Liver (tissue), 9 donors: Measurements from ENCODE around the gene DLX5. TPM values are rescaled to one million over a fixed set of nuclear protein-coding genes. Genes with fewer than 3 reads are reported as not detected.
A peak's percentile ranks its signal among the peaks of the same experiment; 100 is the strongest.

Experiments
- DNase-seq: peaks from one replicate; pipeline ENCODE4 v3.0.0-alpha.2; 2017; ENCODE audit warnings: low spot score
- H3K27ac ChIP-seq, 2 donors: one replicate each; pipeline ENCODE4 v1.7.0; 2013; ENCODE audit warnings: inconsistent platforms in 2 of 2, low read length in 2 of 2, control low read depth in 1 of 2, low read depth in 1 of 2, mild to moderate bottlenecking in 1 of 2
- H3K27me3 ChIP-seq, 4 donors: one replicate each; pipeline versions ENCODE4 v1.6.1 to v1.7.0; 2013; ENCODE audit warnings: low read length in 3 of 4, inconsistent platforms in 1 of 4, mild to moderate bottlenecking in 1 of 4, moderate library complexity in 1 of 4; ENCODE audit not compliant: control insufficient read depth in 4 of 4, insufficient read depth in 4 of 4
- H3K36me3 ChIP-seq, 4 donors: one replicate each; pipeline versions ENCODE4 v1.6.1 to v1.7.0; 2013; ENCODE audit warnings: low read length in 3 of 4, mild to moderate bottlenecking in 3 of 4, low read depth in 1 of 4, moderate library complexity in 1 of 4; ENCODE audit not compliant: control insufficient read depth in 4 of 4, insufficient read depth in 3 of 4
- H3K4me1 ChIP-seq, 4 donors: one replicate each; pipeline versions ENCODE4 v1.6.1 to v1.7.0; 2013; ENCODE audit warnings: low read length in 3 of 4, mild to moderate bottlenecking in 3 of 4, moderate library complexity in 1 of 4; ENCODE audit not compliant: control insufficient read depth in 4 of 4, insufficient read depth in 4 of 4
- H3K4me3 ChIP-seq, 3 donors: one replicate each; pipeline versions ENCODE4 v1.6.1 to v1.7.0; 2013; ENCODE audit warnings: low read length in 3 of 3, control low read depth in 1 of 3, low read depth in 1 of 3, mild to moderate bottlenecking in 1 of 3
- H3K9ac ChIP-seq, 2 donors: one replicate each; pipeline ENCODE4 v1.7.0; 2013; ENCODE audit warnings: low read length in 2 of 2, mild to moderate bottlenecking in 2 of 2, moderate library complexity in 2 of 2, control low read depth in 1 of 2, low read depth in 1 of 2
- H3K9me3 ChIP-seq, 4 donors: one replicate each; pipeline versions ENCODE4 v1.6.1 to v1.7.0; 2013; ENCODE audit warnings: low read length in 3 of 4; ENCODE audit not compliant: control insufficient read depth in 4 of 4
- ATF3 ChIP-seq: IDR thresholded peaks from 2 replicates; pipeline ENCODE4 v1.6.1; 2016; ENCODE audit warnings: antibody characterized with exemption
- CTCF ChIP-seq: fragments of 150-350 bp; IDR thresholded peaks from 2 replicates; pipeline ENCODE4 v1.5.1; 2017; ENCODE audit warnings: improper control_type of control experiment, low read depth, low read length; ENCODE audit not compliant: missing input control
- EGR1 ChIP-seq, 2 donors: IDR thresholded peaks; 2 replicates each; pipeline ENCODE4 v1.6.1; 2016 to 2018; ENCODE audit warnings: antibody characterized with exemption in 2 of 2, low read depth in 2 of 2
- FOXA1 ChIP-seq: IDR thresholded peaks from 2 replicates; pipeline ENCODE4 v1.6.1; 2016; ENCODE audit warnings: antibody characterized with exemption
- FOXA2 ChIP-seq: IDR thresholded peaks from 2 replicates; pipeline ENCODE4 v1.6.1; 2016; ENCODE audit warnings: antibody characterized with exemption
- GABPA ChIP-seq, 2 donors: IDR thresholded peaks in 1 of 2; conservative IDR thresholded peaks in 1 of 2; 2 replicates each; pipeline ENCODE4 v1.6.1; 2016; ENCODE audit warnings: antibody characterized with exemption in 2 of 2, mild to moderate bottlenecking in 1 of 2, moderate library complexity in 1 of 2
- HNF4A ChIP-seq, 2 donors: conservative IDR thresholded peaks; 2 replicates each; pipeline ENCODE4 v1.6.1; 2016; ENCODE audit warnings: antibody characterized with exemption in 2 of 2, mild to moderate bottlenecking in 2 of 2
- HNF4G ChIP-seq: IDR thresholded peaks from 2 replicates; pipeline ENCODE4 v1.6.1; 2016; ENCODE audit warnings: antibody characterized with exemption
- JUND ChIP-seq, 2 donors: IDR thresholded peaks; 2 replicates each; pipeline ENCODE4 v1.6.1; 2016; ENCODE audit warnings: antibody characterized with exemption in 2 of 2
- MAX ChIP-seq: IDR thresholded peaks from 2 replicates; pipeline ENCODE4 v1.6.1; 2016; ENCODE audit warnings: antibody characterized with exemption
- NR2F2 ChIP-seq: IDR thresholded peaks from 2 replicates; pipeline ENCODE4 v1.6.1; 2016; ENCODE audit warnings: antibody characterized with exemption
- RAD21 ChIP-seq, 2 donors: IDR thresholded peaks; 2 replicates each; pipeline ENCODE4 v1.6.1; 2016; ENCODE audit warnings: antibody characterized with exemption in 2 of 2, mild to moderate bottlenecking in 2 of 2
- RXRA ChIP-seq, 2 donors: IDR thresholded peaks; 2 replicates each; pipeline ENCODE4 v1.6.1; 2017 to 2018; ENCODE audit warnings: antibody characterized with exemption in 2 of 2, mild to moderate bottlenecking in 1 of 2
- SP1 ChIP-seq: IDR thresholded peaks from 2 replicates; pipeline ENCODE4 v1.6.1; 2018; ENCODE audit warnings: antibody characterized with exemption, mild to moderate bottlenecking
- TAF1 ChIP-seq: conservative IDR thresholded peaks from 2 replicates; pipeline ENCODE4 v1.6.1; 2016; ENCODE audit warnings: antibody characterized with exemption, mild to moderate bottlenecking
- YY1 ChIP-seq: IDR thresholded peaks from 2 replicates; pipeline ENCODE4 v1.6.1; 2016; ENCODE audit warnings: antibody characterized with exemption, mild to moderate bottlenecking
- ZBTB33 ChIP-seq: IDR thresholded peaks from 2 replicates; pipeline ENCODE4 v1.6.1; 2016; ENCODE audit warnings: antibody characterized with exemption
- WGBS: extraction: QIAGEN DNeasy Blood & Tissue Kit; methylation state at CpG from one replicate; pipeline ENCODE4 v1.1.7; 2013; 5-methylcytosine and 5-hydroxymethylcytosine counted together
- polyA plus RNA-seq, 2 donors: library from polyadenylated mRNA; stranded (reverse) in 1 of 2; unstranded in 1 of 2; fragments of 200-250 nt in 1 of 2; fragments of >200 nt in 1 of 2; fragmentation: Nextera tagmentation in 1 of 2; extraction: Ambion mirVana in 1 of 2; gene quantifications; one replicate each; pipeline versions ENCODE4 v1.2.1 to v1.2.3, GENCODE V29; 2013 to 2015
- total RNA-seq, 2 donors: library from RNA; depleted of rRNA; stranded (reverse); fragments of >200 nt; gene quantifications; one replicate each; pipeline ENCODE4 v1.2.3, GENCODE V29; 2014
- donor health status: healthy.
- donor health status: healthy.
- donor health status: healthy.
- donor health status: healthy.
- donor health status: healthy.

Gene DLX5
- total and polyA plus RNA-seq, 4 donors = not detected

- peaks cover 0 to 8% (median 1%) of the 10 kb centered on the region in 4 donors for H3K9me3 ChIP-seq
- H3K9ac ChIP-seq = no peak overlapping the region
- peaks cover 9 to 33% (median 18%) of the 10 kb centered on the region in 4 donors for H3K4me1 ChIP-seq
- no peak overlapping the region for H3K27ac ChIP-seq
- 11% methylated on average over 19 of the region's 19 CpGs for WGBS
- TF ChIP-seq SP1 (no peak), CTCF (no peak), FOXA1 (no peak), MAX (no peak), FOXA2 (no peak), ATF3 (no peak)
- peaks cover 3 to 46% (median 21%) of the 10 kb centered on the region in 4 donors for H3K27me3 ChIP-seq
- no peak overlapping the region for H3K4me3 ChIP-seq
- H3K36me3 ChIP-seq = no peaks in the 10 kb centered on the region
- DNase-seq = no peak
These were observed 5.7 kb downstream of the DLX5 start for GRCh38 chr7:97018791-97019531.

GRCh38 chr7:97018126-97018601 lies 6.5 kb downstream of the DLX5 start:
- TF ChIP-seq HNF4A (conservative IDR thresholded peaks at IDR 0.05) (no peak), FOXA1 (no peak)
- peaks cover 0 to 8% (median 1%) of the 10 kb centered on the region in 4 donors for H3K9me3 ChIP-seq
- no peak overlapping the region for H3K9ac ChIP-seq
- no peak overlapping the region for H3K27ac ChIP-seq
- peaks cover 7 to 28% (median 16%) of the 10 kb centered on the region in 4 donors for H3K4me1 ChIP-seq
- H3K27me3 ChIP-seq = peaks cover 3 to 44% (median 19%) of the 10 kb centered on the region in 4 donors
- no peak for DNase-seq
- no peaks in the 10 kb centered on the region for H3K36me3 ChIP-seq
- peak overlapping the region in 1 of 3 donors; percentile 1 for H3K4me3 ChIP-seq
- 8% methylated on average over 22 of the region's 22 CpGs for WGBS

- H3K4me1 ChIP-seq = peaks cover 5 to 27% (median 15%) of the 10 kb centered on the region in 4 donors
- WGBS = 8% methylated on average over 37 of the region's 37 CpGs
- no peak overlapping the region for H3K9ac ChIP-seq
- H3K27ac ChIP-seq = no peak overlapping the region
- no peak for DNase-seq
- H3K36me3 ChIP-seq = no peaks in the 10 kb centered on the region
- peaks cover 0 to 8% (median 1%) of the 10 kb centered on the region in 4 donors for H3K9me3 ChIP-seq
- no peak overlapping the region for H3K4me3 ChIP-seq
- H3K27me3 ChIP-seq = peaks cover 5 to 48% (median 20%) of the 10 kb centered on the region in 4 donors
- TF ChIP-seq FOXA2 = no peak
- TF ChIP-seq HNF4A (conservative IDR thresholded peaks at IDR 0.05) = no peak
- TF ChIP-seq JUND (IDR thresholded peaks at IDR 0.05) = no peak
- no peak for TF ChIP-seq MAX
- no peak for TF ChIP-seq ATF3
- no peak for TF ChIP-seq EGR1 (IDR thresholded peaks at IDR 0.05; ENCODE audit: low read depth in 2 of 2)
- no peak for TF ChIP-seq RXRA (IDR thresholded peaks at IDR 0.05)
- no peak for TF ChIP-seq TAF1
- no peak for TF ChIP-seq RAD21 (IDR thresholded peaks at IDR 0.05)
- no peak for TF ChIP-seq FOXA1
- TF ChIP-seq ZBTB33 = no peak
- no peak for TF ChIP-seq GABPA (IDR thresholded peaks at IDR 0.05 in 1 of 2, conservative IDR thresholded peaks at IDR 0.05 in 1 of 2)
- no peak for TF ChIP-seq NR2F2
- TF ChIP-seq CTCF = no peak
- TF ChIP-seq HNF4G = no peak
- TF ChIP-seq YY1 = no peak
These were observed 7.2 kb downstream of the DLX5 start for GRCh38 chr7:97017192-97018125.
